HG02870 (cell line): ENCODE measurements around the gene CACNA2D3.

ENCODE experiments used
- ATAC-seq: cut with Tn5 transposase; IDR thresholded peaks from one replicate; pipeline ENCODE4 v1.9.1; 2021; ENCODE audit warnings: mild to moderate bottlenecking, moderate library complexity; ENCODE audit not compliant: unreplicated experiment

The CACNA2D3 gene

GRCh38 chr3:54517424-54517823 is 395.1 kb downstream of the CACNA2D3 start:
- ATAC-seq: no peak

DNA sequence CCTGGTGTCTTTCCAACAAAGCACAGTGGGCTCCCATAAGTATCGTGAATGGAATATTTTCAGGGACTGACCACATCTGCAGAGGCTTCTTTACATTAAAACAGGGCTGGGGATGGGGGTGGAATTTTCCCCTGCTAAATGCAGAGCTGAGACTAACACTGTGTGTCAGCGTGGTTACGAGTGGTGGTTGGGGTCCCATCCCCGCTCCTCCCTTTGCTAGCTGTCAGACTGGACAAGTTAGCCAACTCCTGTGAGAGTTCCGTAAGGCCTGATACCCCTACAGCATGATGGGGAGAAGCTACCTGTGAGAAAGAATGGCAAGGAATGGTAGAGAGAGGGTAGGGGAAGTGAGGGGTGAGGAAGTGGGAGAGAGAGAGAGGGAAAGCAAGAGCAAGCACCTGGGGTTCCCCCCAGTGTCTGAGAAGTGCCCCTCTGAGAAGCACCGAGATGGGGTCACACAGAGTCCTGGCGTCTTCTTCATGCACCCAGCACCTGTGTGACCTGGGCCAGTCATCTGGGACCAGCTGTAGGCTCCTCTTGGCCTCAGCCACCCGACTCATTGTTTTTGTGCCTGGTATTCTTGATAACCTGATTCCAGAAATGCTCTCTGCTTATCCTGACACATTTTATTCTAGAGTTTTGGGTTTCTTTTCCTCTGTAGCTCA is 395.8 kb downstream of the CACNA2D3 start:
- no peak for ATAC-seq

- ATAC-seq: no peak
Observed at GRCh38 chr3:54519493-54519892, 397.1 kb downstream of the CACNA2D3 start.

- no peak for ATAC-seq
Observed at GRCh38 chr3:54520060-54520459, 397.7 kb downstream of the CACNA2D3 start.

- ATAC-seq: no peak
Observed at GRCh38 chr3:54527521-54527920, 405.2 kb downstream of the CACNA2D3 start.

DNA sequence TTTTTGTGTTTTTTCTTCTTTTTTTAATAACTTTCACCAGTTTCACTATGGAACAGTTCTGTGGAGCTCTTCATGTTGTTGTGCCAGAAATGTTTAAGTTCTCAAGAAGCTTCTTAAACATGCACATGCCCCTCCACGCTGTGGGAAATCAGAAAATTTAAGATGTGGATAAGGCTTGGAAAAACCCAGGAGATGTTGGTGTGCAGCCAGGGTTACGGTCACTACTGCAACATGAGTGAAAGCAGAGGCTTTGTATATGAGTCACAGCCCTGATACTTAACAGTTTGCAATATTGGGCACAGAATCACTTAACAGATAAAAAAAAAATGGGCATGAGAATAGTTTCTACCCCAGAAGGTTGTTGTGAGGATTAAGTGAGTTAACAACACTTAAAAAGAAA is 405.6 kb downstream of the CACNA2D3 start:
- no peak for ATAC-seq

GRCh38 chr3:54528668-54529067 is 406.3 kb downstream of the CACNA2D3 start:
- no peak for ATAC-seq

GRCh38 chr3:54530091-54530490 is 407.7 kb downstream of the CACNA2D3 start:
- ATAC-seq: no peak

GRCh38 chr3:54530944-54531343 is 408.6 kb downstream of the CACNA2D3 start:
- ATAC-seq: no peak

DNA sequence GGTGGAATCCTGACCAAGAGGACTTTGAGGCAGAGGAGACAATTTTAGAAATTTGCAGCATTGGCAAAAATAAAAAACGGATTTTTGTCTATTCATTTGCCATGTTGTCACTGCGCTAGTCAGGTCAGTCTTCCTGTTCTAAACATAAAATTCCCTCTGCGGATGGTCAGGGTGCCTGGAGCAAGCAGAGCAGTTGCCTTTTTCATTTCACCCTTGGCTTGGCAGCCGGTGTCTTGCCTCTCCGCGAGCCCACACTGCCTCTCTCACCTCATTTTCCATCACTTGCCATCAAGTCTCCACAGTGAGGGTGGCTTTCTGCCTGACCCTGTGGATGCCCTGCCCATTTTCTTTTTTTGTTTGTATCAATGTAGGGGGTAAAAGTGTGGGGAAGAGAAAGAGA is 409.4 kb downstream of the CACNA2D3 start:
- no peak for ATAC-seq

DNA sequence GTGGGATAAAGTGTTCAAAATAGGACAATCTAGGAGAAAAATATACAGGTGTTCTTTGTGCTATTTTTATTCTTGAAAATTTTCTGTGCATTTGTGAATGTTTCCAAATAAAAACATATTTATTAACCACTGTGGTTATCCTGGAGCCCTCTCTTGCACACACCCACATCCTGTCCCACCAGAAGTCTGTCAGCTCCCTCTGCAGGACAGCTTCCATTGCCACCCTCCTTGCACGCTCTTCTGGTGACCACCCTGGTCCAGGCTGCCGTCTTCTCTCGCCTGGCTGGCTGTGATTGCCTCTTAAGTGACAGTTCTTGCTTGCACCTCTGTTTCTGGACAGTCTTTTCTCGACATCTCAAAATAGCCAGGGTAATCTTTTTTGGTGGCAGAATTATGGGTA is 411.5 kb downstream of the CACNA2D3 start:
- ATAC-seq: no peak

GRCh38 chr3:54535619-54536018 is 413.3 kb downstream of the CACNA2D3 start:
- ATAC-seq: no peak

DNA sequence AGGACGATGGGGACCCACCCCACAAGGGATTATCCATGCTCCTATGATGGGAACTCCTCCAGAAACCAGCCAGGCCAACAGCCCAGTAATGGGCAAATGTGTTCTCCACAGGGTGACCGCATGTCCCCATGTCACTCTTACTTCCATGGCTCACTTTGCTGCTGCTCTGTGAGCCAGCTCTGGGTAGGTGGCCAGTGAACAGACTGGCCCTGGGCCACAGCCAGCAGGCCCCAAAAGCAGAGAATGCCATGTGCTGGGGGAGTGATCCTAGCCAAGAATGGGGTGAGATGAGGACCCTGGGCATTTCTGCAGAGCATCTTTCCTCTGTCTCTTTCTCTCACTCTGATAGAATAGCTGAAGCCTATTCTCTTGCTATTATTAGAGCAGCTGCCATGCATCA is 414.1 kb downstream of the CACNA2D3 start:
- no peak for ATAC-seq

DNA sequence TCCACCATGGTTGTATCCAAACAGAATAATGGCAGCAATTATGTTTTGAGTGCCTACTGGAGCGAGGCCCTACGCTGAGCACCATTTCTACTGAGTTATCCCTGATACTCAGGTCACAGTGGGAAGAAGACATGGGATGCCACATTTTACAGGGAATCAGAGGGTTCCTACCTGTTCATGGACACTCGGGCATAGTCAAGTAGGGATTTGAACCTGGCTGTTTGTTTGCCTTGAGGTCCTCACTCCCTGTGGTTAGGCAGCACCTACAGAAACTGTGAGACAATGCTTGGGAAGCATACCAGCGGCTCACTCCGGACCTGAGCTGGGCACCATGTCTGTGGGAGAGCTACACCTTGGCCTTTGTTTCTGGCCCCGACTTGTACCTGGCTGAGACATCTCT is 415.2 kb downstream of the CACNA2D3 start:
- no peak for ATAC-seq

- ATAC-seq: no peak
Observed at GRCh38 chr3:54538346-54538745, 416.0 kb downstream of the CACNA2D3 start.

DNA sequence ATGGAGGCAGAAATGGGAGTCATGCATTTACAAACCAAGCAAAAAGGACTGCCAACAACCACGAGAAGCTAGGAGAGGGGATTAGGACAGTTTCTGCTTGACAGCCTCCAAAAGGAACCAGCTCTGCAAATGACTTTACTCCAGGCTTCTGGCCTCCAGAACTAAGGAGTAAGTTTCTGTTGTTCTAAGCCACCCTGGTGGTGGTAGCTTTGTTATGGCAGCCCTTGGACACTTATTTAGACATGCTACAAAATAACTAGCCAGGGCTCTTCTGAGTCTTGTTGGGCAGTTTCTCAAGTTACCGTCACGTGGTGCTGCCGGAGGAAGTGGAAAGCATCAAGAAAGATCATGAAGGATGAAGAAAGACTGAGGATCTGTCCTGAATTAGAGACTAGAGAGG is 419.0 kb downstream of the CACNA2D3 start:
- ATAC-seq: no peak

GRCh38 chr3:54543446-54543845 is 421.1 kb downstream of the CACNA2D3 start:
- no peak for ATAC-seq

DNA sequence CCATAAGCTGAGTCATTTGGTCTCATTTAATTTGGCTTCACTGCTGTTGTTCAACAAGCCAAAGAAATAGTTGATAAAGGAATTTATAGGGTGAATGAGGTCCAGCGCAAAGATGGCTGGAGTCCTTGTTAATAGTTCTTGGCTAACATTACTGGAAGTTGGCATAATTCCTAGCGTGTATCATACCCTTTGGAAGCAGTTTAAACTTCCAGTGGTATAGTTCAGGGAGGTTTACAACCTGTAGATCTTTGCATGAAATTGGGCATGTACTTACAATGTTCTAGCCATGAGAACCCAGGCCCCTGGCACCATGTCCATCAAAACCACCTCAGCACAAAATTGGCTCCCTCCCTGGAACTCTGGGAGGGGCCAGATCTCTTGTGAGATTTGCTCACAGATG is 424.7 kb downstream of the CACNA2D3 start:
- no peak for ATAC-seq

GRCh38 chr3:54547846-54548245 is 425.5 kb downstream of the CACNA2D3 start:
- ATAC-seq: no peak

- no peak for ATAC-seq
Observed at GRCh38 chr3:54549607-54550220, 427.4 kb downstream of the CACNA2D3 start.

DNA sequence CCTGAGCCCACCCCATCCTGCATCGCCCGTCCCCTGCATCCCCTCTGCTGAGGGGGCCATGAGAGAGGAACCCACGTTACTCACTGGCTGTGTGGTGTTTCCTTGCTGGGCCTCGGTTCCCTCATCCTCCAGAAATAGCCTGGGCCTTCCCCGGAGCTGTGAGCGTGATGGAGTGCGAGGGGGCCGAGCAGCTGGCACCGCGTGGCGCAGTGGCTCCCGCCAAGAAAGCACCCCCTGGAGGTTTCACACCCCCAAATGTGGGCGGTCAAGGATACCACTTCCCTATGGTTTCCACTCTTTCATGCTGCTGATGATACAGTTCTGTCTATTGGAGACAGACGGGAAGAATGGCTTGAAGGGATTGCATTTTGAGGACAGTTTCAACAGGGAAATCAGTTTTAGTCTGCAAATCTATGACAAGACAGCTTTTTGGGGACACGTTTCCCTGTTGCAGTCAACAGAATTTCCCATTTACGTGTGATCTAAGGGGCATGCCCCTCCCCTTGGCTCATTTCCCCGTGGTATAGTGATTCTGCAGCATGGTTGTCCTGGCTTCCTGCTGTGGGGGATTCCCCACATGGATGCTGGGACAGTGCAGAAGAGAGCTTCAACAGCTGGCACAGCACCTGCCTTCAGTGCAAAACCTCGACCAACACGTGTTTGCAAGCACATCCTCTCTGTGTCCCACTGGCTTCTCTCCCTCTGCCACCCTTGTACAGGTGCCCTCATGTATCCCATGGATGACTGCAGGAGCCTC is 428.0 kb downstream of the CACNA2D3 start:
- no peak for ATAC-seq

DNA sequence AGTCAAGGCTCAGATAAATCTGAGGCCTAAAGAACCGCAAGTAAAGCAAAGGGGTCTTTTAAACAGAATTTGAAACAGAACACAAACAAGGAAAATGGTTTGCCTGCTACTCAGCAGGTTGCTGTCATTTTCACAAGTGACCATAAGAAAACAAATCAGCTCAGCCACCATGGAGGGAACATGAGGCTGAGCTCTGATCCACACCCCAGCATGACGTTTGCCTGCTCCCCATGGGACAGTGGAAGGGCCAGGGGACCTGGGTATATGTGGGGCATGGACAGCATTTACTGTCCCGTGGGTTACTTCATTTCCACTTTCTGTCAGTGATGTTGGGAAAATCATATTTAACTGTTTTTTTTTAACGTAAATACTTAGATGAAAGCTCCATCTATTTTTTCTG is 434.3 kb downstream of the CACNA2D3 start:
- no peak for ATAC-seq
